ENCODE data around the gene NUP205.

- TF ChIP-seq EZH2 (IDR thresholded peaks at IDR 0.05; ENCODE audit: low read length, unreplicated experiment) (no peak), CTCF (conservative IDR thresholded peaks at IDR 0.05; ENCODE audit: low read depth, low read length) (no peak)
These were observed 124.5 kb downstream of the NUP205 start for GRCh38 chr7:135682191-135682590.
